OCI-LY1 (cell line): ENCODE data around the gene TMEM18.

ENCODE experiments used
- H2AFZ ChIP-seq: fragments of 200-600 bp; sonication (generic), shearing (Covaris generic); 2 replicates; pipeline ENCODE4 v1.6.0; 2014; ENCODE audit warnings: antibody characterized with exemption, mild to moderate bottlenecking, low read length
- H3F3A ChIP-seq: fragments of 200-600 bp; sonication (generic), shearing (Covaris generic); 2 replicates; pipeline ENCODE4 v1.6.0; 2014; ENCODE audit warnings: mild to moderate bottlenecking, antibody characterized with exemption, low read length, moderate library complexity; ENCODE audit not compliant: insufficient read depth
- H3K27ac ChIP-seq: fragments of 200-600 bp; sonication (generic); 2 replicates; pipeline ENCODE4 v1.5.1; 2014; ENCODE audit warnings: low read length, mixed run types, mild to moderate bottlenecking, low read depth; ENCODE audit not compliant: poor library complexity, severe bottlenecking
- H3K27me3 ChIP-seq: fragments of 200-600 bp; sonication (generic); 2 replicates; pipeline ENCODE4 v1.6.0; 2014; ENCODE audit warnings: antibody characterized with exemption, mild to moderate bottlenecking, low read length, moderate library complexity; ENCODE audit not compliant: insufficient read depth
- H3K36me3 ChIP-seq: fragments of 200-600 bp; sonication (generic); 2 replicates; pipeline ENCODE4 v1.6.1; 2014; ENCODE audit warnings: mild to moderate bottlenecking, antibody characterized with exemption, low read length, moderate library complexity, mixed read lengths; ENCODE audit not compliant: insufficient read depth
- H3K4me1 ChIP-seq: fragments of 200-600 bp; sonication (generic); 2 replicates; pipeline ENCODE4 v1.5.1; 2014; ENCODE audit warnings: mild to moderate bottlenecking, low read length, moderate library complexity; ENCODE audit not compliant: insufficient read depth, severe bottlenecking
- H3K4me2 ChIP-seq: fragments of 200-600 bp; sonication (generic), shearing (Covaris generic); 2 replicates; pipeline ENCODE4 v1.6.1; 2014; ENCODE audit warnings: low read length
- H3K4me3 ChIP-seq: fragments of 200-600 bp; sonication (generic); 2 replicates; pipeline ENCODE4 v1.5.1; 2014; ENCODE audit warnings: low read length, low read depth, mild to moderate bottlenecking, mixed read lengths; ENCODE audit not compliant: poor library complexity, severe bottlenecking
- H3K79me2 ChIP-seq: fragments of 200-600 bp; shearing (Covaris generic); 2 replicates; pipeline ENCODE4 v1.6.1; 2016; ENCODE audit warnings: mixed run types, low read length, mixed read lengths; ENCODE audit not compliant: insufficient read depth
- H3K9ac ChIP-seq: fragments of 200-600 bp; sonication (generic), shearing (Covaris generic); 2 replicates; pipeline ENCODE4 v1.6.1; 2014; ENCODE audit warnings: mild to moderate bottlenecking, low read length, mixed read lengths
- H3K9me2 ChIP-seq: fragments of 200-600 bp; sonication (generic), shearing (Covaris generic); 2 replicates; pipeline ENCODE4 v1.6.1; 2014; ENCODE audit warnings: low read depth, mild to moderate bottlenecking, low read length, mixed read lengths
- H3K9me3 ChIP-seq: fragments of 200-600 bp; shearing (Covaris generic); 2 replicates; pipeline ENCODE4 v1.6.1; 2014; ENCODE audit warnings: low read length, mixed read lengths
- H4K20me1 ChIP-seq: fragments of 200-600 bp; sonication (generic), shearing (Covaris generic); 2 replicates; pipeline ENCODE4 v1.6.0; 2016; ENCODE audit warnings: mild to moderate bottlenecking, low read length; ENCODE audit not compliant: insufficient read depth
- EZH2 ChIP-seq: fragments of 200-600 bp; sonication (generic), shearing (Covaris generic); IDR thresholded peaks from 2 replicates; pipeline ENCODE4 v1.8.0; 2017; ENCODE audit warnings: borderline replicate concordance, mixed run types, mild to moderate bottlenecking, antibody characterized with exemption, low read length, moderate library complexity, mixed read lengths
- TF ChIP-seq, protein P1 (sequence below): fragments of 200-600 bp; sonication (generic), shearing (Covaris generic); IDR thresholded peaks from 2 replicates; pipeline ENCODE4 v1.5.1; 2017; ENCODE audit warnings: mild to moderate bottlenecking, antibody characterized with exemption, low read length, moderate library complexity, mixed read lengths

TMEM18 gene

DNA sequence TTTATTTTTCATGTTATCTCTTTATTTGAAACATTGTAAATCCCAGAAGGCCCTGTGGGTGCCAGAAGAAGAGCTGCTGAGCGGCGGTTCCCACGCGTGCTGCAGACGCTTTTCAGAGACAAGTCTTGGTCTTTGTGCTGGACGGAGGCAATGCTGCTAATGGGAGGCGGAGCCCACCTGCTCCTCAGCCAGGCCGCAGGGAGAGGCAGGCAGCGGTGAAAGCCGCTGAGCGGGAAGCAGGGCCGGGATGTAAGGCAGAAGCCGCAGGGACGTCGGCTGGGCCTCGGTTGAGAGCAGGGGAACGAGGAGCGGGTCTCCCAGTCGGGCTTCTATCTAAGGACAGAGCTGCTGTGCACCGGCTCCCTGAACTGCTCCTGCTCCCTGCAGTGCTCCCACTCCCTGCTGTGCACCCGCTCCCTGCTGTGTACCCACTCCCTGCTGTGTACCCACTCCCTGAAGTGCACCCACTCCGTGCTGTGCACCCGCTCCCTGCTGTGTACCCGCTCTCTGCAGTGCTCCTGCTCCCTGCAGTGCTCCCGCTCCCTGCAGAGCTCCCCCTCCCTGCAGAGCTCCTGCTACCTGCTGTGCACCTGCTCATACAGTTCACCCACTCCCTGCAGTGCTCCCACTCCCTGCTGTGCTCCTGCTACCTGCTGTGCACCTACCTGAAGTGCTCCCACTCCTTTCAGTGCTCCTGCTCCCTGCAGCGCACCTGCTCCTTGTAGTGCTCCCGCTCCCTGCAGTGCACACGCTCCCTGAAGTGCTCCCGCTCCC, 16.4 kb downstream of the TMEM18 start:
- Histone ChIP-seq H2AFZ (no peak overlapping the region), H3F3A (no peaks in the 10 kb centered on the region), H3K36me3 (peaks cover 27% of the 10 kb centered on the region), H3K79me2 (no peaks in the 10 kb centered on the region), H3K4me2 (no peak overlapping the region), H3K27me3 (no peaks in the 10 kb centered on the region), H3K9ac (no peak overlapping the region), H3K9me3 (peaks cover 5% of the 10 kb centered on the region), H3K9me2 (no peaks in the 10 kb centered on the region), H4K20me1 (no peaks in the 10 kb centered on the region), H3K27ac (no peak overlapping the region), H3K4me3 (no peak overlapping the region), H3K4me1 (no peaks in the 10 kb centered on the region)
- TF ChIP-seq, protein P1, sequence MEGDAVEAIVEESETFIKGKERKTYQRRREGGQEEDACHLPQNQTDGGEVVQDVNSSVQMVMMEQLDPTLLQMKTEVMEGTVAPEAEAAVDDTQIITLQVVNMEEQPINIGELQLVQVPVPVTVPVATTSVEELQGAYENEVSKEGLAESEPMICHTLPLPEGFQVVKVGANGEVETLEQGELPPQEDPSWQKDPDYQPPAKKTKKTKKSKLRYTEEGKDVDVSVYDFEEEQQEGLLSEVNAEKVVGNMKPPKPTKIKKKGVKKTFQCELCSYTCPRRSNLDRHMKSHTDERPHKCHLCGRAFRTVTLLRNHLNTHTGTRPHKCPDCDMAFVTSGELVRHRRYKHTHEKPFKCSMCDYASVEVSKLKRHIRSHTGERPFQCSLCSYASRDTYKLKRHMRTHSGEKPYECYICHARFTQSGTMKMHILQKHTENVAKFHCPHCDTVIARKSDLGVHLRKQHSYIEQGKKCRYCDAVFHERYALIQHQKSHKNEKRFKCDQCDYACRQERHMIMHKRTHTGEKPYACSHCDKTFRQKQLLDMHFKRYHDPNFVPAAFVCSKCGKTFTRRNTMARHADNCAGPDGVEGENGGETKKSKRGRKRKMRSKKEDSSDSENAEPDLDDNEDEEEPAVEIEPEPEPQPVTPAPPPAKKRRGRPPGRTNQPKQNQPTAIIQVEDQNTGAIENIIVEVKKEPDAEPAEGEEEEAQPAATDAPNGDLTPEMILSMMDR: no peak
- no peak for TF ChIP-seq EZH2

DNA sequence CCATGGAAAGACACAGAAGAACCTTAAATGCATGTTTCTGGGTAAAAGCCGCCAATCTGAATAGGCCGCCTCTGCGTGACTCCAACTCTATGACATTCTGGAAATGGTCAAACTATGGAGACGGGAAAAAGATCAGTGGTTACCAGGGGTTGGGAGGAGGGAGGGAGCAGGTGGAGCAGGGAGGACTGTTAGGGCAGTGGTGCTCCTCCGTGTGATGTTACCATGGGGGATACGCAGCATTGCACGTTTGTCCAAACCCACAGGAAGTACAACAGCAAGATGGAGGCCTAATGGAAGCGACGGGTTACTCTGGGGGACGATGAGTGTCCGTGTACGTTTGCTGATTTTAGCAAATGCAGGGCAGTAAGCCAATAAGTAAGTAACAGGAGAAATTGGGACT, 17.2 kb downstream of the TMEM18 start:
- TF ChIP-seq EZH2: no peak
- TF ChIP-seq, protein P1: no peak
- no peaks in the 10 kb centered on the region for H3K9me3 ChIP-seq
- no peaks in the 10 kb centered on the region for H3K79me2 ChIP-seq
- no peaks in the 10 kb centered on the region for H3K4me1 ChIP-seq
- H3K9me2 ChIP-seq: no peaks in the 10 kb centered on the region
- peaks cover 19% of the 10 kb centered on the region for H3K36me3 ChIP-seq
- H3K27me3 ChIP-seq: 0 out of 2 replicates have a peak, but pooled peaks cover under 1% of the 10 kb centered on the region
- no peak overlapping the region for H3K9ac ChIP-seq
- H3K4me2 ChIP-seq: no peak overlapping the region
- no peak overlapping the region for H3K4me3 ChIP-seq
- H4K20me1 ChIP-seq: no peaks in the 10 kb centered on the region
- no peaks in the 10 kb centered on the region for H3F3A ChIP-seq
- no peak overlapping the region for H2AFZ ChIP-seq
- no peak overlapping the region for H3K27ac ChIP-seq

DNA sequence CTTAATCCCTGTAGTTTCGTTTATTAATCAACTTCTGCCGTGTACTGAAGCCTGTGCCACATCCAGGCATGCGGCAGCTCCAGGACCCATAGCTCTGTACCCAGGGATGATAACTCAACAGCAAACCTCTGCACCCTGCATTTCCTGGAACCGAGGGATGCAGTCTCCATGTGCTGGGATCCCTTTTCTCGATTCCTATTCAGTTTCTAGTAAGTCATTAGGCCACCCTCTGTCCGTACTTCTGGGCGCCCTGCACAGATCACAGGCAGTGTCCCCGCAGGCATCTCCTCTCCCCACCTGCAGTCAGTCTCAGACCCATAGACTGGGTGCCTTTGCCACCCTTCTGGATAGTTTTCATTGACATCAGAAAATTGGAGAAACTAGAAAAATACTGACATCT, 18.8 kb downstream of the TMEM18 start:
- 0 out of 2 replicates have a peak, but pooled peaks cover 4% of the 10 kb centered on the region for H3K27me3 ChIP-seq
- H3K9ac ChIP-seq: no peak overlapping the region
- no peak overlapping the region for H2AFZ ChIP-seq
- H3K4me2 ChIP-seq: no peak overlapping the region
- no peaks in the 10 kb centered on the region for H3K4me1 ChIP-seq
- TF ChIP-seq, protein P1: no peak
- no peak for TF ChIP-seq EZH2
- no peaks in the 10 kb centered on the region for H3F3A ChIP-seq
- peaks cover 3% of the 10 kb centered on the region for H3K36me3 ChIP-seq
- H3K79me2 ChIP-seq: no peaks in the 10 kb centered on the region
- H4K20me1 ChIP-seq: no peaks in the 10 kb centered on the region
- no peaks in the 10 kb centered on the region for H3K9me2 ChIP-seq
- H3K4me3 ChIP-seq: no peak overlapping the region
- no peak overlapping the region for H3K27ac ChIP-seq
- H3K9me3 ChIP-seq: no peaks in the 10 kb centered on the region
